Ishikawa (cell line): Measurements from ENCODE around the gene LARP4B.

Experiments used
- CEBPB ChIP-seq: IDR thresholded peaks from 2 replicates; pipeline ENCODE4 v1.6.1; 2012
- CREB1 ChIP-seq: IDR thresholded peaks from 2 replicates; pipeline ENCODE4 v1.6.1; 2012; ENCODE audit warnings: low read depth
- EGR1 ChIP-seq: IDR thresholded peaks from 2 replicates; pipeline ENCODE4 v1.6.1; 2012
- EP300 ChIP-seq: IDR thresholded peaks from 2 replicates; pipeline ENCODE4 v1.6.1; 2012; ENCODE audit warnings: borderline replicate concordance
- FOXM1 ChIP-seq: IDR thresholded peaks from 2 replicates; pipeline ENCODE4 v1.6.1; 2012; ENCODE audit warnings: low read depth, borderline replicate concordance
- NFIC ChIP-seq: IDR thresholded peaks from 2 replicates; pipeline ENCODE4 v1.6.1; 2012
- RAD21 ChIP-seq: IDR thresholded peaks from 2 replicates; pipeline ENCODE4 v1.6.1; 2012; ENCODE audit warnings: low read depth
- TAF1 ChIP-seq: IDR thresholded peaks from 2 replicates; pipeline ENCODE4 v1.6.1; 2012; ENCODE audit warnings: low read depth, mild to moderate bottlenecking
- TCF12 ChIP-seq: IDR thresholded peaks from 2 replicates; pipeline ENCODE4 v1.6.1; 2012; ENCODE audit warnings: low read depth
- USF1 ChIP-seq: IDR thresholded peaks from 2 replicates; pipeline ENCODE4 v1.6.1; 2012
- YY1 ChIP-seq: IDR thresholded peaks from 2 replicates; pipeline ENCODE4 v1.6.1; 2012; ENCODE audit warnings: low read depth
- ZBTB7A ChIP-seq: IDR thresholded peaks from 2 replicates; pipeline ENCODE4 v1.6.1; 2012; ENCODE audit warnings: low read depth
- TF ChIP-seq, protein P1 (sequence below): IDR thresholded peaks from 2 replicates; pipeline ENCODE4 v1.6.1; 2012; ENCODE audit warnings: low read depth, mild to moderate bottlenecking

LARP4B gene

GRCh38 chr10:958856-959255 lies 27.4 kb upstream of the LARP4B start:
- TF ChIP-seq YY1 (no peak), TCF12 (no peak), USF1 (no peak), CREB1 (no peak), NFIC (no peak), TAF1 (no peak), FOXM1 (no peak), ZBTB7A (no peak), EP300 (no peak)
- TF ChIP-seq, protein P1, sequence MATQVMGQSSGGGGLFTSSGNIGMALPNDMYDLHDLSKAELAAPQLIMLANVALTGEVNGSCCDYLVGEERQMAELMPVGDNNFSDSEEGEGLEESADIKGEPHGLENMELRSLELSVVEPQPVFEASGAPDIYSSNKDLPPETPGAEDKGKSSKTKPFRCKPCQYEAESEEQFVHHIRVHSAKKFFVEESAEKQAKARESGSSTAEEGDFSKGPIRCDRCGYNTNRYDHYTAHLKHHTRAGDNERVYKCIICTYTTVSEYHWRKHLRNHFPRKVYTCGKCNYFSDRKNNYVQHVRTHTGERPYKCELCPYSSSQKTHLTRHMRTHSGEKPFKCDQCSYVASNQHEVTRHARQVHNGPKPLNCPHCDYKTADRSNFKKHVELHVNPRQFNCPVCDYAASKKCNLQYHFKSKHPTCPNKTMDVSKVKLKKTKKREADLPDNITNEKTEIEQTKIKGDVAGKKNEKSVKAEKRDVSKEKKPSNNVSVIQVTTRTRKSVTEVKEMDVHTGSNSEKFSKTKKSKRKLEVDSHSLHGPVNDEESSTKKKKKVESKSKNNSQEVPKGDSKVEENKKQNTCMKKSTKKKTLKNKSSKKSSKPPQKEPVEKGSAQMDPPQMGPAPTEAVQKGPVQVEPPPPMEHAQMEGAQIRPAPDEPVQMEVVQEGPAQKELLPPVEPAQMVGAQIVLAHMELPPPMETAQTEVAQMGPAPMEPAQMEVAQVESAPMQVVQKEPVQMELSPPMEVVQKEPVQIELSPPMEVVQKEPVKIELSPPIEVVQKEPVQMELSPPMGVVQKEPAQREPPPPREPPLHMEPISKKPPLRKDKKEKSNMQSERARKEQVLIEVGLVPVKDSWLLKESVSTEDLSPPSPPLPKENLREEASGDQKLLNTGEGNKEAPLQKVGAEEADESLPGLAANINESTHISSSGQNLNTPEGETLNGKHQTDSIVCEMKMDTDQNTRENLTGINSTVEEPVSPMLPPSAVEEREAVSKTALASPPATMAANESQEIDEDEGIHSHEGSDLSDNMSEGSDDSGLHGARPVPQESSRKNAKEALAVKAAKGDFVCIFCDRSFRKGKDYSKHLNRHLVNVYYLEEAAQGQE, result no peak

DNA sequence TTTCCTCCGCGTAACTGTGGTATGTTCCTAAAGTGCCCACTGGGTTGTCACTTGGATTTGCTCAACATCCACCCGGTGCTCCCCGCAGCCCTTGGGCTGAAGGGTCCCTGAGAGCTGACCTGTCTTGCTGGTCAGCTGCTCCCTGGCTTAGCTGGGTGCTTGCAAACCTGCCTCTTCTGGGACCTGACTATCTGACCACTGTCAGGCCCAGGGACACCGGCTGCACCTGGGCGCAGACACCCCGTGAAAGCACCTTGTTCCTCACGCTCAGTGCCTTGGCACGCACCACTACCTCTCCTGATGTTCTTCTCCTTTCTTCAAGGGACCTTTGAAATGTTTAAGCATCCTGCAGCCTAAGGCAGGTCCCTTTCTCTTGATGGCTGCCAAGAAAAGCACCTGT lies 26.6 kb upstream of the LARP4B start:
- TF ChIP-seq TAF1, result no peak
- TF ChIP-seq CEBPB, result no peak
- no peak for TF ChIP-seq FOXM1
- TF ChIP-seq CREB1, result no peak
- no peak for TF ChIP-seq RAD21
- no peak for TF ChIP-seq EP300
- TF ChIP-seq TCF12, result no peak
- TF ChIP-seq NFIC, result no peak
- TF ChIP-seq ZBTB7A, result no peak

DNA sequence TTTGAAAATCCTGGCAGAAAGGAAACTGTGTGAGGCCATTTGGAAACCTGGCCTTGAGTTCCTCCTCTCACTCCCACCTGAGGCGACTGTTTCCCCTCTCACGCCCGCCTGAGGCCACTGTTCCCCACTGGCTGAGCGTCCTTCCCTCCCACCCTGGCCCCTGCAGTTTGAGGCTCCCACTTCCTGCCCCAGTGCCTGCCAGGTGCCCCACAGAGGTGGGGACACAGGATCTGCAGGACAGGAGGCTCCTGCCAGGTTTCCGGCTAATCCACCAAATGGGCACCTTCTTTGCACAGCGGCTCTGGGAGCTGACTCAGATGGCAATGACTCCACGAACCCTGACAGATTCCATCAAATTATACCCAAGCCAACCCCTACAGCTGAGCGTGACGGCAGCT lies 24.3 kb upstream of the LARP4B start:
- TF ChIP-seq CEBPB (no peak), USF1 (no peak), CREB1 (no peak), TAF1 (no peak), RAD21 (no peak), ZBTB7A (no peak)
- TF ChIP-seq, protein P1, result no peak

DNA sequence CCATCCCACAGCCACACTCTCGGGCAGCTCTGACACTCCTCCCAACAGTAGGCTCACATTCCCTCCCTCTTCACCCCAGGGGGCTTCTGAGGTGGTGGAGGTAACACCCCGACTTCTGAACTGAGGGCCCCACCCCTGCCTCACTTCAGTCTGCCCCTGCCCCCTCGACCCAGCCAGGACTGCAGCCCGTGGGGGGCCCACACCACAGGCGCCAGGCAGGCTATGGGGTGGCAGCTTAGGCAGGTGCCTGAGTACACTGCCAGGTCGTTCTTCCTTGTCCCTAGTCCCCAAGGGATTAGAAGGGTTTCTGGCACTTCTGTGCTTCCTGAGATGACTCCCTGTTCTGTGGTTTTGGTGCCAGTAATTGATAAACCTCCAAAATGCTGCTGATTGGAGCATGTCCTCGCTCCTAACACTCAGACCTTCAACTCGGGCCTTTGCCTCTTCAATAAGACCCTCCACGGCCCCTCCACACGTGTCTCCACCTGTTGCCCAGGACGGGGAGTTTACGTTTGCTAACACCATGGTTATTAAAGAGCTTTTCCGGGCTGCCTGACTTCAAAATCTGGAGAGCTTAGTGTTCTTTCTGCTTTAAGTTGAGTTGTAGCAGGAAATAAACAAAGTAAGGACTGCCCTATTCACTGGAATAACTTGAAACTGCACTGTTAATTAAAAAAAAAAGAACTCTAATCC lies 23.8 kb upstream of the LARP4B start:
- TF ChIP-seq FOXM1 (no peak), NFIC (no peak), EP300 (no peak), TAF1 (no peak), CREB1 (no peak), ZBTB7A (no peak)
- TF ChIP-seq, protein P1, result no peak

GRCh38 chr10:954396-954795 lies 22.9 kb upstream of the LARP4B start:
- TF ChIP-seq EP300 (no peak), EGR1 (no peak), USF1 (no peak)
- TF ChIP-seq, protein P1, result no peak
